GM21360 (cell line): ENCODE results near the gene BMPER.

Experiments used
- ATAC-seq: cut with Tn5 transposase; IDR thresholded peaks from one replicate; pipeline ENCODE4 v1.9.1; 2021; ENCODE audit warnings: mild to moderate bottlenecking, moderate library complexity; ENCODE audit not compliant: unreplicated experiment

Gene BMPER

DNA sequence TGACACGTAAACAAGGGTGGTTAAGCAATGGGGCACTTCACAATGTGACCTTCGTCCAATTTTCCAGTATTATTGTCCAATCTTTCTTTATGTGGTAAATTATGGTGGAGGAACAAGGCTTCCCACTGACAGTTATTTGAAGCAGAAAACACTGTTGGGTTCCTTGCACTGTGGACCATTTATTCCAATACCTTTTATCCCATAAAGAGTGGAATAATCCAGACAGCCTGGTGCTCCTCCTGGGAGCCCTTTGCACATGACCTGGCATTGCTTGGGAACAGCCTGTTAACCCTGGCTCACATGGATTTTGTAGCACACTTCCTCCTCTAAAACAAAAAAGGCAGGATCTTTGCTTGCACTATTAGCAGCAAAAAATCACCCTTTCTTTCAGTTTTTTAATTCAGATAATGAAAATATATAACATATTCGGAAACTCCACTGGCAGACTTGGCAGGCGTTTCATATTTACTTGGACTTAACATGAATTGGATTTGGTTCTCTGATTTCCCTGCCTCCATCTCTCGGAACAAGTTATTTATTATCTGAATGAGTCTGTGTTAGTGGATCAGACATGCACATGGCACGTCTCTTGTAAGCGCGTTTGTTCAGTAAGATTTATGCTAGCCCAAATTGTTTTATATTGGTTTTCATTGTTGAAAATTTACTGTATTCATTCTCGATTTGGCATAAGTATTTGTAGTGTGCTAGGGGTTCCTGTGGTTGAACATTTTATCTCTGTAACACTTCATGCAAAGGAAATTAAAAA is 59.3 kb downstream of the BMPER start:
- no peak for ATAC-seq

GRCh38 chr7:33965183-33965744 is 59.9 kb downstream of the BMPER start:
- ATAC-seq, result no peak

- ATAC-seq, result no peak
Measured at GRCh38 chr7:33968591-33968990, 63.3 kb downstream of the BMPER start.

DNA sequence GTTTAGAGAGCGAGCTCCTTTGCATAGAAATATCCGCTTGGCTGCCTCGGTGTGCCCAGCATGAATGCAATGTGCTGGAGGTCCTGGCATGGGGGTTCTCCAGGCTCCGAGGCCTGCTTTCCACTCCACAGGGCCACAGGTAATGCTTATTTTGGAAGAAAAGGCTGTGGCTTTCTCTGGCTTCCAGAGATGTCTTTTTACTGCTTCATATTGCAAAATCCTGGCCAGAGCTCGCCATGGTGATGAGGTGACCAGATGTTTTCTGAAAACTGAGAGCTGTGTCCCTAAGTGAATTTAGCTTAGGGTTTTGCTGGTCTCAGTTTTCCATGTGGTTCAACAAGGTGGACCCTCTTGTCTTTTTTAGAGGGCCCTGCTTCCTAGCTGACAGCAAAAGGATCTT is 65.2 kb downstream of the BMPER start:
- ATAC-seq, result no peak

DNA sequence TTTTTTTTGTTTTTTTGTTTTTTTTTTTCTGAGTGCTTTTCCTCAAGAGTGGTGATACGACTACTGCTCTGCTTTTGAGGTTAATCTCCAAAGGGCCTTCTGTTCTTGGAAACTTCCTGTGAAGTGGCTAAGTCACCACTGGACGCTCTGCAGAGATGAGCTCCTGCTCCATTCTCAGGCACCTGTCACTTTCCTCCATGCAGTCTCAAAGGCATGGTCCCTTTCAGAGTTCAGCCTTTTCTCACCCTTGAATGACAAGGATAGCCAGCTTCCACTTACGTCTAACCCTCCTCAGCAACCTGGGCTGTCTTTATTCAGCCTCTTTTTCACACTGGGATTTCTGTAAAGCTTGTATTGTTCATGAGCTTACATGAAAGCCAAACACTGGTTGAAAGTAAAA is 65.8 kb downstream of the BMPER start:
- ATAC-seq, result no peak

GRCh38 chr7:33973231-33974015 is 68.1 kb downstream of the BMPER start:
- no peak for ATAC-seq

DNA sequence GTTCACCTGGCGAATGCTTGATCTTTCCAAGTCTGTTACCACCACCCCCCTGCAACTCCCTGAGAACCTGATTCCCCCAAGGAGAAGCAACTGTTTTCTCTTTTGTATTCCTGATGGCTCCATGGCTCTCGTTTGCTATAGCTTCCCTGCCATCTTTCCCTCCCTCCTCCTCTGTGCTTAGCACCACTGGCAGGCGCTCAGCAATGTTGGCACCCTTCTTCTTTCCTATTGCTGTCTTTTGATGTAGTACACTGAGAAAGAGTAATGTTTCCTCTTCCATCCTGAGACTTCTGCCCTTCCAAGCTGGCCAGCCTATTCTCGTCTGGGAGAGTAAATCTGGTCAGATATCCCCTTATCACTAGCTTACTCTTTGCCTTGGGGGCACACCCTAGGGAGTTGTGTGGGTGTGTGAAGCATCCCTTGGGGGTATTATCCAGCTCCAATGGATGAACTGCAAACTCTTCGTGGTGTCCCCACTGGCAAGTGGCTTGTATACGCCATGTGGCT is 74.0 kb downstream of the BMPER start:
- no peak for ATAC-seq

GRCh38 chr7:33979807-33980355 is 74.5 kb downstream of the BMPER start:
- no peak for ATAC-seq

DNA sequence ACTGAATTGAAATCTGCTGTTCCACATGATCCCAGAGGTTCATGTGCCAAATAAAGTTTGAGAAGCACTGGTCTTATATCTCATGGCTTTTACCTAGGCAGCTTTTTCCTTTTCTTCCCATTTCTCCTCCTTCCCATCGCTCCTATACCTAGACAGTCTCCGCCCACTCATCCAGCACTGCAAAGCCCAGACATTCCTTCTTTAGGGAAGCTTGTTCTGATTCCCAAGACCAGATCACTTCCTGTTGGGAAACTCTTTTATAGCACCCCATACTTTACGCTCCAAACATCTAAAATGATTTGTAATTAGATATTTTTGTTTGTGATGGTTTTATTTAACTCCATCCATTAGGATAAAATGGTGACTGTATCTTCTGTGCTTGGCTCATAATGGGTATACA is 75.9 kb downstream of the BMPER start:
- ATAC-seq, result no peak

DNA sequence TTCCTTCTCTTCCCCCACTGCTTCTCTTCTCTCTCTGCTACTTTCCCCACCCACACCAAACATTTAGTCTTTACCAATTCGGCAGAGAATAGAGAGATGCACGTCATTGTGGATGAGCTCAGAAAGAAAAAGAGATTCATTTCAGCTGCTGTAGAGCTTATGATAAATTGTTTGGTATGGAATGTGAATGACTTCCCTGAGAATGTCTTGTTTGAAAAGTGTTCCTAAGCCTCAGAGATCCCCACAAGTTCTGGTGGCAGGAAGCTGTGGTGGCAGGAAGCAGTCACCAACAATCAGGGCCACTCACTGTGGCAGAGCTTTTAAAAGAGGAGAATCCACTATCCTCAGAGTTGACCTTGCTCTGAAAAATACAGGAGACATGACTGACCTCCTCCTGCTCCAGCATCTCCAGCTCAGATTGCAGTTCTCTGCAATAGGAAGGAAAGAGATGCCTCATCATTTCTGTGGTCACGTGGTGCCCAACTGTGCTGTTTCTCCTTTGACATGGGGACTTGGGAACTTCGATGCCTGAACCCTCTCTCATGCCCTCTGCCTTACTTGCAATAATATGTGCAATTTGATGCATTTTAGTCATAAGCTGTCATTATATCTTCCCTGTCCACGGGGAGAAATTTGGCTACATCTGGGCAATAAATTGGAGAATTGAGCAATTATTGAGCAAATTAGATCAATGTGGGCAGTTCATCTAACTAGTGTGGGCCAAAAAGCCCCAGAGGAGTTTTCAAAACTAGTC is 76.5 kb downstream of the BMPER start:
- no peak for ATAC-seq

GRCh38 chr7:33982425-33982786 is 77.1 kb downstream of the BMPER start:
- ATAC-seq, result no peak

DNA sequence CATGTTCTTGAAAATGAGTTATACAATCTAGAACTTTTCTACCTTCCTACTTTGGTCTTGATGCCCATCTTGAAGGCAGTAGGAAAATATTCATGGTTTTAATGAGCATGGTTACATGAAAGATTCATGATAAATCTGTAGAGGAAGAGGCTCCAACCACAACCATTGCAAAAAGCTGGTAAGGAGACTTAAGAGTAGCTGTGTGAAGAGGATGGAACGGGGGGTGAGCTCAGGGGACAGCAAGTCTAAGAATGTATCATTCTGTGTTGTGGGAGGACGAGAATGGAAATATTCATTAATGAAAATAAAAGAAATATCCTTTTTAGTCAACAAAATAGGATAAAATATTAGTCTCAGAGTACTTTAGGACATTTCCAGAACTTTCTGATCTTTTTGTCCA is 81.1 kb downstream of the BMPER start:
- no peak for ATAC-seq

DNA sequence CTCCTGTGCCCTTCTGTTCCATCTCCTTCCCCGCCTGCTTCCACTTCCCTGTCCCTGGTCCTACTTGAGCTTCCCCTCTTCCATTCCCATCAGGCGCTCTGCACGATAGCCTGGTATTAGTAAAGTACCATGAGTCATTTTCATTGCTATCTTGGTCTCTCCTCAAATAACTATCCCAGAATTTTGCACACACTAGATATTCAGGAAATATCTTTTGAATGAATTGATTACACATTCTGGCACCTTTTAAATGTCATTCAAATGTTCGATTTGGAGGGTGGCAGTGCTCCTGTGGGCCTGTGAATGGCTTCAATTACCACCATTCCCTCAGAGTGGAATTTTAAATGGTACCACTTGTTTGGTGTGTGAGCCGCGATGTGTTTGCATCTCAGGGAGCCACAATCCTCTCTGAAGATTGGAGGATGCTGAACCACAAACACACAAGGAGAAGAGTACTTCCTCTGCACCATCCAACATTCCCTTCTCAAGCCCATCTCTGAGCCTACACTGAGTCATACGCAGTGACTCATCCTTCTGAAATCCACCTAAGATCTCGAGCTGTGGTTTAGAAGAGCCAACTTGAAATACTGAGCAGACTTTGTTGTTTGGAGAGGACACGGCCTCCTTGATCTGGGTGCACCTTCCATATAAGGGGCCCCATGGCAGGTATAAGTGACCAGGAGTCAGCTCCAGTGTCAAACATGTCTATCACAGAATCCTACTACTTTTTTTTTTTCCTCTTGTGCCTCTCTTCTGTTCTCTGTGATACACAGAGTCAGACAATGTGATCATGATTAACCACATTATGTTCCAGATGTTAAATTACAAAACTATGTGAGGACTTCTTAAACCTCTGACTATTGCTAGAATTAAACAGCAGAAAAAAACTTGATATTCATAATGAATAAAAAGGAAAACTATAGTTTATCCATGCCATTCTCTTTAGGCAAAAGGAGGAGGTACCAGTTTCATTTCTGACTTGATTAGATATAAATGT is 81.9 kb downstream of the BMPER start:
- no peak for ATAC-seq

- no peak for ATAC-seq
Measured at GRCh38 chr7:33996899-33997298, 91.6 kb downstream of the BMPER start.

DNA sequence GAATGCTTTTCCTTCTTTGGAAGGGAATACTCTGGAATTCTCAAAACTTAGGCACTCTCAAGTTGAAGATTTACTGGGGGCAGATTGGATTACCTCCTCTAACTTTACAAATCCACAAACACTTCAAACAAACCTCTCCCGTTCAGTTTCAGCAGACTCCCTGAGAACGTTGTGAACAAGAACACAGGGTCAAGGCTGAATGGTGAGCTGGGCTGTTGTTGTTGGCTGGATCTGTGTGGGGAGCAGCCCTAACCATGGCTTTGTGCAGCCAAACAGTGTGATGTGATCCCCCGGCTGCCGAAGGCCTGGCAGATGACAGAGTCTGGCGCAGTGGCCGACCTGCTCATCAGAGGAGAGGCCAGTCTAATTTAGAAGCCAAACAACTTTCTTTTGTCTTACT is 93.1 kb downstream of the BMPER start:
- no peak for ATAC-seq

DNA sequence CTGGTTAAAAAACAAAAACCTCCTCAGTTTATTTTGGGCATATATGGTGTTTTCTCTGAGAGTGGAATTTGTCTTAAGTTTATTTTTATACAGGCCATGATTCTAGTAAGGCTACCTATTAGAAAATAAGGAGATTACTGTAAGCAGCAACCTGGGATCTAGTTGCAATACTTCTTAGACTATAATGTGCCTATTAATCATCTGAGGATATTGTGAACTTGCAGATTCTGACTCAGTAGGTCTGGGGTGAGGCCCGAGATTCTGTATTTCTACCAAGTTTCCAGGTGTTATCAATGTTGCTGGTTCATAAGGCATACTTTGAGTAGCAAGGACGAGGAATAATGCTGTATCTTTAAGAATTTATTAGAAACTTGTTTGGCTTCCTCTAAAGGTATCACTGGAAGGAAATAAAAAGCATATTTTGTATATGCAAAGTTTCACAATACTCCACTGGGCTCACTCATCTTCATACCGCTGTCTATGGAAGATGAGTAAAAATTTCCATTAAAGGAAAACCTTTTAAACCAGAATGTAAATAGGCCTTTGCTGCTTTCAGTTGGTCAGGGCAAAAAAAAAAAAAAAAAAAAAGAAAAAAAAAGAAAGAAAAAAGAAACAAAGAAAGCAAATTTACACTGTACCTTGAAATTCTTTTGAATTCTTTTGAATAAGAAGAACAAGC is 105.8 kb downstream of the BMPER start:
- no peak for ATAC-seq

GRCh38 chr7:34011696-34012095 is 106.4 kb downstream of the BMPER start:
- no peak for ATAC-seq

DNA sequence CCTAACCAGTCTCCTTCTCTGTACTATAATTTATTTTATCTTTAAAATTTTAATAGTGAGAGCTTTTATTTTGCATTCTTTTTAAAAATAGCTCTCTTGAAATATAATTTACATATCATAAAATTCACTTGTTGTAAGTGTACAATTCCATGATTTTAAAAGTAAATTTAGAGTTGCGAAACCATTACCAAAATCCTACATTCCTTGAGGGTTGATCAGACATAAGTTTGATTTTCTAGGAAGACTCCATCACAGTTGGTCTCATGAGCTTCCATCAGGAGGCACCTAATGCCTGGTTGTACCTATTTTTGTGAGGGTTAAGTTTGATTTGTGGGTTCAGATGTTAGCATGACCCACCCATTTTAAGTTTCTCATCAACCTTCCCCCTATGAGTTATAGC is 108.1 kb downstream of the BMPER start:
- ATAC-seq, result no peak

- ATAC-seq, result no peak
Measured at GRCh38 chr7:34015651-34016050, 110.3 kb downstream of the BMPER start.
